Measurements from ENCODE around the gene ABCA9.

The ABCA9 gene

GRCh38 chr17:69064476-69064875 is 3.7 kb upstream of the ABCA9 start:
- no peak overlapping the region for H3K4me3 ChIP-seq (ENCODE audit: low read depth, low read length)
- no peak for DNase-seq (ENCODE audit: low read depth)
- no peak for TF ChIP-seq CTCF (IDR thresholded peaks at IDR 0.05; ENCODE audit: insufficient read depth, low read depth, low read length, missing control alignments)

GRCh38 chr17:69064001-69064400 is 3.3 kb upstream of the ABCA9 start:
- DNase-seq (ENCODE audit: low read depth), result no peak
- no peak for TF ChIP-seq CTCF (IDR thresholded peaks at IDR 0.05; ENCODE audit: insufficient read depth, low read depth, low read length, missing control alignments)
- no peak overlapping the region for H3K4me3 ChIP-seq (ENCODE audit: low read depth, low read length)

- TF ChIP-seq CTCF (IDR thresholded peaks at IDR 0.05; ENCODE audit: insufficient read depth, low read depth, low read length, missing control alignments), result no peak
- H3K4me3 ChIP-seq (ENCODE audit: low read depth, low read length), result no peak overlapping the region
- no peak for DNase-seq (ENCODE audit: low read depth)
Measured at GRCh38 chr17:69062860-69063581, 2.3 kb upstream of the ABCA9 start.

GRCh38 chr17:69061721-69062556 is 1.2 kb upstream of the ABCA9 start:
- no peak for TF ChIP-seq CTCF (IDR thresholded peaks at IDR 0.05; ENCODE audit: insufficient read depth, low read depth, low read length, missing control alignments)
- DNase-seq (ENCODE audit: low read depth), result no peak
- no peak overlapping the region for H3K4me3 ChIP-seq (ENCODE audit: low read depth, low read length)

GRCh38 chr17:69059458-69060175 is 1.1 kb downstream of the ABCA9 start:
- no peak overlapping the region for H3K4me3 ChIP-seq (ENCODE audit: low read depth, low read length)
- TF ChIP-seq CTCF (IDR thresholded peaks at IDR 0.05; ENCODE audit: insufficient read depth, low read depth, low read length, missing control alignments), result no peak
- no peak for DNase-seq (ENCODE audit: low read depth)

GRCh38 chr17:69058165-69058564 is 2.6 kb downstream of the ABCA9 start:
- no peak for TF ChIP-seq CTCF (IDR thresholded peaks at IDR 0.05; ENCODE audit: insufficient read depth, low read depth, low read length, missing control alignments)
- H3K4me3 ChIP-seq (ENCODE audit: low read depth, low read length), result no peak overlapping the region
- no peak for DNase-seq (ENCODE audit: low read depth)

All from GM12865 (cell line).